ENCODE measurements around the gene FAM184A. TPM values are rescaled to one million over a fixed set of nuclear protein-coding genes. Genes with fewer than 3 reads are reported as not detected.
"Not testable (repeated sequence)": the region's sequence is repeated elsewhere in the genome, so short reads cannot be mapped to it uniquely, and the experiment has no call there.

FAM184A gene
- total and polyA plus RNA-seq, 2 of the 13 experiments (the other 11 are each of a cell fraction or from before 2014, with no cell fraction given) = 7.0 to 18.0 TPM

DNA sequence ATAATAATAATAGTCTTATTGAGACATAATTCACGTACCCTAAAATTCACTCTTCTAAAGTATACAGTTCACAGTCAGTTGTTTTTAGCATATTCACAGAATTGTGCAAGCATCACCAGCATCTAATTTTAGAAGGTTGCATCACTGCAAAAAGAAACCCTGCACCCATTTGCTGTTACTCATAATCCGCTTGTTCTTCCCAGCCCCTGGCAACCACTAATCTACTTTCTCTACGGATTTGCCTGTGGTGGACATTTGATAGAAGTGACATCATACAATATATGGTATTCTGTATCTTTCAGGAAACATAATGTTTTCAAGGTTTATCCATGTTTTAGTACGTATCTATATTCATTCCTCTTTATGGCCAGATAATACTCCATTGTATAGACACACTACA is 41.5 kb upstream of the FAM184A start:
- peaks cover 8% of the 10 kb centered on the region; the same call in 1 of the 2 replicates for H3K4me1 ChIP-seq (ENCODE audit: insufficient read depth, low read length)
- no peaks in the 10 kb centered on the region for H3K36me3 ChIP-seq (replicated peaks in 1 of 2; ENCODE audit: control insufficient read depth in 1 of 2, insufficient read depth in 2 of 2, low read length in 2 of 2)
- H3K9me3 ChIP-seq (ENCODE audit: low read length) = no peaks in the 10 kb centered on the region
- H3K4me3 ChIP-seq (replicated peaks in 1 of 3; ENCODE audit: insufficient read depth in 1 of 3, low read depth in 2 of 3, low read length in 3 of 3) = no peak overlapping the region
- no peaks in the 10 kb centered on the region for H3K79me2 ChIP-seq (ENCODE audit: insufficient read depth, low read length)
- H3K27ac ChIP-seq (ENCODE audit: extremely low read length, insufficient read depth, low read length) = no peak overlapping the region
- no TSS peak for BruUV-seq (replicated peaks)
- DNase-seq (ENCODE audit: low spot score) (no peak), ATAC-seq (no peak), FAIRE-seq (no peak)
- H3K9ac ChIP-seq (ENCODE audit: insufficient read depth, low read depth, low read length) = no peak overlapping the region
- no peak overlapping the region for H3K4me2 ChIP-seq (ENCODE audit: low read depth, low read length)
- intact Hi-C loops (cut with micrococcal nuclease; ENCODE audit: unreplicated experiment) = loop anchor here (10.0 kb wide), 2 partner anchors 315 to 345 kb away; no protein-coding TSS in a partner anchor
- TF ChIP-seq PCBP1 (IDR thresholded peaks at IDR 0.05; ENCODE audit: borderline replicate concordance, low read depth, low read length) (no peak), ATF7 (IDR thresholded peaks at IDR 0.05) (peak; percentile 60), ATF7 (CRISPR knock-in tag; IDR thresholded peaks at IDR 0.05) (no peak), CEBPB (IDR thresholded peaks at IDR 0.05; ENCODE audit: borderline replicate concordance, low read depth, low read length) (peak; percentile 61; the same call in 1 of the 2 replicates), KAT7 (CRISPR knock-in tag; IDR thresholded peaks at IDR 0.05; ENCODE audit: borderline replicate concordance) (no peak), GATA4 (IDR thresholded peaks at IDR 0.05; ENCODE audit: borderline replicate concordance, low read depth) (no peak), ZNF337 (CRISPR knock-in tag; IDR thresholded peaks at IDR 0.05; ENCODE audit: borderline replicate concordance, low read depth) (no peak)
- TF ChIP-seq, protein P1, sequence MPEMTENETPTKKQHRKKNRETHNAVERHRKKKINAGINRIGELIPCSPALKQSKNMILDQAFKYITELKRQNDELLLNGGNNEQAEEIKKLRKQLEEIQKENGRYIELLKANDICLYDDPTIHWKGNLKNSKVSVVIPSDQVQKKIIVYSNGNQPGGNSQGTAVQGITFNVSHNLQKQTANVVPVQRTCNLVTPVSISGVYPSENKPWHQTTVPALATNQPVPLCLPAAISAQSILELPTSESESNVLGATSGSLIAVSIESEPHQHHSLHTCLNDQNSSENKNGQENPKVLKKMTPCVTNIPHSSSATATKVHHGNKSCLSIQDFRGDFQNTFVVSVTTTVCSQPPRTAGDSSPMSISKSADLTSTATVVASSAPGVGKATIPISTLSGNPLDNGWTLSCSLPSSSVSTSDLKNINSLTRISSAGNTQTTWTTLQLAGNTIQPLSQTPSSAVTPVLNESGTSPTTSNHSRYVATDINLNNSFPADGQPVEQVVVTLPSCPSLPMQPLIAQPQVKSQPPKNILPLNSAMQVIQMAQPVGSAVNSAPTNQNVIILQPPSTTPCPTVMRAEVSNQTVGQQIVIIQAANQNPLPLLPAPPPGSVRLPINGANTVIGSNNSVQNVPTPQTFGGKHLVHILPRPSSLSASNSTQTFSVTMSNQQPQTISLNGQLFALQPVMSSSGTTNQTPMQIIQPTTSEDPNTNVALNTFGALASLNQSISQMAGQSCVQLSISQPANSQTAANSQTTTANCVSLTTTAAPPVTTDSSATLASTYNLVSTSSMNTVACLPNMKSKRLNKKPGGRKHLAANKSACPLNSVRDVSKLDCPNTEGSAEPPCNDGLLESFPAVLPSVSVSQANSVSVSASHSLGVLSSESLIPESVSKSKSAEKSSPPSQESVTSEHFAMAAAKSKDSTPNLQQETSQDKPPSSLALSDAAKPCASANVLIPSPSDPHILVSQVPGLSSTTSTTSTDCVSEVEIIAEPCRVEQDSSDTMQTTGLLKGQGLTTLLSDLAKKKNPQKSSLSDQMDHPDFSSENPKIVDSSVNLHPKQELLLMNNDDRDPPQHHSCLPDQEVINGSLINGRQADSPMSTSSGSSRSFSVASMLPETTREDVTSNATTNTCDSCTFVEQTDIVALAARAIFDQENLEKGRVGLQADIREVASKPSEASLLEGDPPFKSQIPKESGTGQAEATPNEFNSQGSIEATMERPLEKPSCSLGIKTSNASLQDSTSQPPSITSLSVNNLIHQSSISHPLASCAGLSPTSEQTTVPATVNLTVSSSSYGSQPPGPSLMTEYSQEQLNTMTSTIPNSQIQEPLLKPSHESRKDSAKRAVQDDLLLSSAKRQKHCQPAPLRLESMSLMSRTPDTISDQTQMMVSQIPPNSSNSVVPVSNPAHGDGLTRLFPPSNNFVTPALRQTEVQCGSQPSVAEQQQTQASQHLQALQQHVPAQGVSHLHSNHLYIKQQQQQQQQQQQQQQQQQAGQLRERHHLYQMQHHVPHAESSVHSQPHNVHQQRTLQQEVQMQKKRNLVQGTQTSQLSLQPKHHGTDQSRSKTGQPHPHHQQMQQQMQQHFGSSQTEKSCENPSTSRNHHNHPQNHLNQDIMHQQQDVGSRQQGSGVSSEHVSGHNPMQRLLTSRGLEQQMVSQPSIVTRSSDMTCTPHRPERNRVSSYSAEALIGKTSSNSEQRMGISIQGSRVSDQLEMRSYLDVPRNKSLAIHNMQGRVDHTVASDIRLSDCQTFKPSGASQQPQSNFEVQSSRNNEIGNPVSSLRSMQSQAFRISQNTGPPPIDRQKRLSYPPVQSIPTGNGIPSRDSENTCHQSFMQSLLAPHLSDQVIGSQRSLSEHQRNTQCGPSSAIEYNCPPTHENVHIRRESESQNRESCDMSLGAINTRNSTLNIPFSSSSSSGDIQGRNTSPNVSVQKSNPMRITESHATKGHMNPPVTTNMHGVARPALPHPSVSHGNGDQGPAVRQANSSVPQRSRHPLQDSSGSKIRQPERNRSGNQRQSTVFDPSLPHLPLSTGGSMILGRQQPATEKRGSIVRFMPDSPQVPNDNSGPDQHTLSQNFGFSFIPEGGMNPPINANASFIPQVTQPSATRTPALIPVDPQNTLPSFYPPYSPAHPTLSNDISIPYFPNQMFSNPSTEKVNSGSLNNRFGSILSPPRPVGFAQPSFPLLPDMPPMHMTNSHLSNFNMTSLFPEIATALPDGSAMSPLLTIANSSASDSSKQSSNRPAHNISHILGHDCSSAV (CRISPR knock-in tag; IDR thresholded peaks at IDR 0.05; ENCODE audit: borderline replicate concordance) = no peak
- peaks cover 0 to 6% of the 10 kb centered on the region in 2 experiments; a peak in 1 of 5 replicates for H3K27me3 ChIP-seq (ENCODE audit: control insufficient read depth in 1 of 2, insufficient read depth in 2 of 2, low read length in 2 of 2)
- WGBS (ENCODE audit: low lambda C conversion rate) = 46% methylated on average over 4 of the region's 4 CpGs
- POLR2A ChIA-PET = no interaction called here
- CTCF ChIA-PET (ENCODE audit: low intra/inter-chr PET ratio, low total read pairs) = no interaction called here
- no peaks in the 10 kb centered on the region for H4K20me1 ChIP-seq (ENCODE audit: insufficient read depth, low read length)
- in situ Hi-C loops (cut with HindIII; ENCODE audit: extremely low pct_ligation_motif_present, low pct_unique_long_range_greater_than_20kb) = no loop called here
- no peak overlapping the region for H2AFZ ChIP-seq (ENCODE audit: low read length)

DNA sequence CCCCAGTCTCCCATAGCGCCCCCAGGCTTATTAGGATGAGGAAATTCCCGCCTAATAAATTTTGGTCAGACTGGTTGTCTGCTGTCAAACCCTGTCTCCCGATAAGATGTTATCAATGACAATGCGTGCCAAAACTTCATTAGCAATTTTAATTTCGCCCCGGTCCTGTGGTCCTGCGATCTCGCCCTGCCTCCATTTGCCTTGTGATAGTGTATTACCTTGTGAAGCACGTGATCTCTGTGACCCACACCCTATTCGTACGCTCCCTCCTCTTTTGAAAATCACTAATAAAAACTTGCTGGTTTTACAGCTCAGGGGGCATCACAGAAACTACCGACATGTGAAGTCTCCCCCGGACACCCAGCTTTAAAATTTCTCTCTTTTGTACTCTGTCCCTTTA is 40.6 kb upstream of the FAM184A start:
- H3K4me3 ChIP-seq (replicated peaks in 1 of 3; ENCODE audit: insufficient read depth in 1 of 3, low read depth in 2 of 3, low read length in 3 of 3); ATAC-seq; H3K9ac ChIP-seq (ENCODE audit: insufficient read depth, low read depth, low read length); H3K9me3 ChIP-seq (ENCODE audit: low read length); BruUV-seq (replicated peaks); H3K4me2 ChIP-seq (ENCODE audit: low read depth, low read length); H2AFZ ChIP-seq (ENCODE audit: low read length); H3K27ac ChIP-seq (ENCODE audit: extremely low read length, insufficient read depth, low read length); H3K4me1 ChIP-seq (ENCODE audit: insufficient read depth, low read length); H4K20me1 ChIP-seq (ENCODE audit: insufficient read depth, low read length); FAIRE-seq; H3K79me2 ChIP-seq (ENCODE audit: insufficient read depth, low read length); POLR2A ChIA-PET; in situ Hi-C loops (cut with HindIII; ENCODE audit: extremely low pct_ligation_motif_present, low pct_unique_long_range_greater_than_20kb); DNase-seq (ENCODE audit: low spot score); CTCF ChIA-PET (ENCODE audit: low intra/inter-chr PET ratio, low total read pairs); H3K36me3 ChIP-seq (replicated peaks in 1 of 2; ENCODE audit: control insufficient read depth in 1 of 2, insufficient read depth in 2 of 2, low read length in 2 of 2); H3K27me3 ChIP-seq (ENCODE audit: control insufficient read depth in 1 of 2, insufficient read depth in 2 of 2, low read length in 2 of 2): not testable (repeated sequence)
- 66% methylated on average over 13 of the region's 13 CpGs for WGBS (ENCODE audit: low lambda C conversion rate)
- intact Hi-C loops (cut with micrococcal nuclease; ENCODE audit: unreplicated experiment) = loop anchor here (10.0 kb wide), 2 partner anchors 314 to 344 kb away; no protein-coding TSS in a partner anchor
